Articular chondrocyte of knee joint (primary cell): ENCODE measurements around the gene ZP1. TPM values are rescaled to one million over a fixed set of nuclear protein-coding genes. Genes with fewer than 3 reads are reported as not detected.

Source experiments
- total RNA-seq: library from RNA; depleted of rRNA; stranded (reverse); fragments of >200 nt; gene quantifications from 2 replicates; pipeline ENCODE4 v1.2.3, GENCODE V29; 2012

The ZP1 gene, protein sequence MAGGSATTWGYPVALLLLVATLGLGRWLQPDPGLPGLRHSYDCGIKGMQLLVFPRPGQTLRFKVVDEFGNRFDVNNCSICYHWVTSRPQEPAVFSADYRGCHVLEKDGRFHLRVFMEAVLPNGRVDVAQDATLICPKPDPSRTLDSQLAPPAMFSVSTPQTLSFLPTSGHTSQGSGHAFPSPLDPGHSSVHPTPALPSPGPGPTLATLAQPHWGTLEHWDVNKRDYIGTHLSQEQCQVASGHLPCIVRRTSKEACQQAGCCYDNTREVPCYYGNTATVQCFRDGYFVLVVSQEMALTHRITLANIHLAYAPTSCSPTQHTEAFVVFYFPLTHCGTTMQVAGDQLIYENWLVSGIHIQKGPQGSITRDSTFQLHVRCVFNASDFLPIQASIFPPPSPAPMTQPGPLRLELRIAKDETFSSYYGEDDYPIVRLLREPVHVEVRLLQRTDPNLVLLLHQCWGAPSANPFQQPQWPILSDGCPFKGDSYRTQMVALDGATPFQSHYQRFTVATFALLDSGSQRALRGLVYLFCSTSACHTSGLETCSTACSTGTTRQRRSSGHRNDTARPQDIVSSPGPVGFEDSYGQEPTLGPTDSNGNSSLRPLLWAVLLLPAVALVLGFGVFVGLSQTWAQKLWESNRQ
- not detected in 2 replicates for total RNA-seq

DNA sequence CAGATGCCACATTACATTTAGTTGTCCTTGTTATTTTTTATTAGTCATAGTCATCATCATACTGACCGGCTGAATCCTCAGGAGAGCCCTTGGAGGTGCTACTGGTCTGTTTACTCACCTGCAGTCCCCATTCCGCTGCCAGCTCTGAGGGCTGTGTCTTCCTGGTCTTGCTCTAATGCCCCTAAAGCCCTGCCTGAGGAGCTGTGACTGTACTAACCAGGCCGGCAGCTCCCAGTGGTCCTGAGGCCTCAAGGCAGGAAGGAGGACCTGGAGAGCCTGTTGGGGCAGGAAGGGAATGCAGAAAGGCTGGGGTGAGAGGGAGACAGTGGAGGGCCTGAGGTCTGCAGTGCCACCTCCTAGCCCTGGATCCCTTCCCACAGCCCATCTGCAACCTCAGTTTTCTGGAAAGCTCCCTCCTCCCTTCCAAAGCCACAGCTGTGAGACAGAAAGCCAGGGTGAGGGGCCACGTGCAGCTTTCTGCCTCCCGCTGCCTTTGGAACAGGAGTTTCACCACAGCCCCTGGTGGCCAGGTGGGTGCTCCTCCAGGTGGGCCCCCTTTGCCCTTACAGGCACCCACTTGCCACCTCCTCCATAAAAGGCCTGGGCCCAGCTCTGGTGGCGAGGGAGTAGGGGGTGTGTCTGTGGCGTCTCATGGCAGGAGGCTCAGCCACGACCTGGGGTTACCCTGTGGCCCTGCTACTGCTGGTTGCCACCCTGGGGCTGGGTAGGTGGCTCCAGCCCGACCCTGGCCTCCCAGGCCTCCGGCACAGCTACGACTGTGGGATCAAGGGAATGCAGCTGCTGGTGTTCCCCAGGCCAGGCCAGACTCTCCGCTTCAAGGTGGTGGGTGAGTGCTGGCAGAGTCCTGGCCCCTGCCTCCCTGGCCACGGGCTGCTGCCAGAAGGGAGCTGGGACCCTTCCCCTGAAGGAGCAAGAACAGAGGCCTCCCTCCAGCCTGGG, at the start of gene ZP1:
ZP1 (plus strand) TSS at position 632 of the 960 bp plus-strand sequence; CDS start at position 652, 20 bp downstream.

DNA sequence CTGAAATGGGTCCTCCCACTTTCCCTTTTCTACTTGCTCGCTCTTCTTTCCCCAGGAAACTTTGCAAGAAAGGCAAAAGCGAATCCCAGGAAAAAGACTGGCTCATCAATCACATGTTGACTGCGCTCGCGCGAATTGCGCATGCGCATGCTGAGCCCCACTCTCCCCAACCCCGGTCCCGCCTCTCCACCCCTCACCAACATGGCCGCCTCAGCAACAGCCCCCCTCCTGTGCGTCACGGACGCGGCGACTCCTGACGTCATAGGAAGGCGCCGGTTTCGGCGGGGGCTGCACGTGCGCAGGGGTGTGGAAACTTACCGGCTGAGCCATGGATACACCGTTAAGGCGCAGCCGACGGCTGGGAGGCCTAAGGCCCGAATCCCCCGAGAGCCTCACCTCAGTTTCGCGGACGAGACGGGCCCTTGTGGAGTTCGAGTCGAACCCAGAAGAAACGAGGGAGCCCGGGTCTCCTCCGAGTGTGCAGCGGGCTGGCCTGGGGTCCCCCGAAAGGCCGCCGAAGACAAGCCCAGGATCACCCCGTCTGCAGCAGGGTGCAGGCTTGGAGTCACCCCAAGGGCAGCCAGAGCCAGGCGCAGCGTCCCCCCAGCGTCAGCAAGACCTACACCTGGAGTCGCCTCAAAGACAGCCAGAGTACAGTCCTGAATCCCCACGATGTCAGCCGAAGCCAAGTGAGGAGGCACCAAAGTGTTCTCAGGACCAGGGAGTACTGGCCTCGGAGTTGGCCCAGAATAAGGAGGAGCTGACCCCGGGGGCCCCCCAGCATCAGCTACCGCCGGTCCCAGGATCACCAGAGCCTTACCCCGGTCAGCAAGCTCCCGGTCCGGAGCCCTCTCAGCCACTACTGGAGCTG, 25.3 kb upstream of the ZP1 start, which contains the start of gene CCDC86:
CCDC86 (plus strand) TSS at position 317 of the 871 bp plus-strand sequence; CDS start at position 329, 12 bp downstream.

DNA sequence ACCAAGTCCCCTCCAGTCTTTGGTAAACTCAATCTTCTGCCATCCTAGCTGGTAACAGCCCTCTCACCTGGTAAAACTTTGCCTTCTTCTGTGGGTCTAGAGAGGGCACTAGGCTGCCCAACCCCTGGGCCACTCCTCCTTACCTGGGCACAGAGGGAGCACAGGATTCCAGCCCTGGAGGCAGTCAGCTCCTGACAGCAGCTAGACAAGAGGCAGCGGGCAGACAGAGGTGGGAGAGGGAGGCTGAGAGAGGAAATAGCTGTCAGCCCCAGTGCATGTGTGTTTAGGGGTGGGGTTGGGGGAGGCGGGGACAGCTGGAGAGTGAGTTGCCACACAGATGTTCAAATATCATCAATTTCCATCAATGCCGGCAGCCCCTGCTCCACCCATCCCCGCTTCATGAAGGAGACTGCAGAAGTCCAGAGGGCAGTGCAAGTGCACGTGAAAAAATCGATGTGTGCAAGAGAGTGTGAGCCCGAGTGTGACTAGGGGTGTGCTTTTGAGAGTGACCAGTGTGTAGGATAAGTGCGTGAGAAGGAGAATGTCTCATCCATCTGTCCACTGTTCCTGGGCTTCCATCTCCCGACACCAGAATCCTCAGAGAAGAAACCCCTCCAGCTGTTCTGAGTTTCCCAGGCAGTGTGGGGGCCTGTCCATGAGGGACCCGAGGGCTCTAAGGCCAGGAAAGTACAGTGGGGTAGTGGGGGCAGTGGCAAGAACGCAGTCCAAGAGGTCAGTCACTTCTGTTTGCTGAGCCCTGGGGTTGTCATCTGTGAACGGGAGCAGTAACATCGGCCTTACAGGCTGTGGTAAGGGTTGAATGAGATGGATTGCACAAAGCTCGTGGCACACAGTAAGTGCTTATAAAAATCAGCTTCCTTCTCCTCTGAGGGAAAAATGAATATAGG, 11.4 kb upstream of the ZP1 start, which contains the start of gene PTGDR2:
PTGDR2 (minus strand) TSS at position 225 of the 908 bp plus-strand sequence. CDS start 2,228 bp downstream, outside the sequence.

DNA sequence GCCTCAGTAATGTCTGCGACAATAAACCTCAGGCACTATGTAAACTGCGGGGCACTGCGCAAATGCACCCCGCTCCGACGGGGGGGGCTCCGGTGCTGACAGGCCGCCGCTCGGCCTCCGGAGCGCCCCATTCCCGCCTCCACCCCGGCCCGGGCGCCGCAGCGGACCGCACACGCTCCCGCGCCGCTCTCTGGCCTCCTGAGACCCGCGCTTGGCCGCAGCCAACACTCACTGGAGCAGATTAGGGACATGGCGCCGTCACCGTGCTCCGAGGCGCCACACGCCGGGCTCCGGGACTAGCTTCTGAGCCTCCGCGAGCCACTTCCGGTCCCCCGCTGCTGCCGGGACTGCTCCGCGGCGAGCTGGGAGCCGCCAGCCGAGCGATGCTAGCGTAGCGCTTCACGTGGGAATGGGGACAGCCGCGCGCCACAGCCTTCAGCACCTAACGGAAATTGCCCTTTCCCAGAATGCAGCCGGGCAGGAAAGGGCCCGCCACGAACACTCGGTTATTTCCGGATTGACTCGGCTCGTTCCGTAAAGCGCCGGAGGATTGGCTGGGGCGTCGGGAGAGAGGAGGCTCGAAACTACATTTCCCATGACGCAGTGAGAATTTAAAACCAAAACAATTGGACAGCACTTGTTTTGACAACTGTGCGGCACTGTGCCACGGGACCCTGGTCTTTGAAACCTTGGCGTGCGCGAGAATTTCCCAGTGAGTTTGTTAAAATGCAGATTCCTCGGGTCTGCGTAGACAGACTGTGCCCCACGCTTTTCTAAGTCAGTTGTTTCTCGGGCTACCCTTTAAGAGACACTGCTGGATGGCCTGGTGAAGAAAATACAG, 39.0 kb downstream of the ZP1 start, which contains the start of gene PRPF19:
PRPF19 (minus strand) TSS at position 454 of the 841 bp plus-strand sequence; CDS start at position 251, 203 bp downstream.

DNA sequence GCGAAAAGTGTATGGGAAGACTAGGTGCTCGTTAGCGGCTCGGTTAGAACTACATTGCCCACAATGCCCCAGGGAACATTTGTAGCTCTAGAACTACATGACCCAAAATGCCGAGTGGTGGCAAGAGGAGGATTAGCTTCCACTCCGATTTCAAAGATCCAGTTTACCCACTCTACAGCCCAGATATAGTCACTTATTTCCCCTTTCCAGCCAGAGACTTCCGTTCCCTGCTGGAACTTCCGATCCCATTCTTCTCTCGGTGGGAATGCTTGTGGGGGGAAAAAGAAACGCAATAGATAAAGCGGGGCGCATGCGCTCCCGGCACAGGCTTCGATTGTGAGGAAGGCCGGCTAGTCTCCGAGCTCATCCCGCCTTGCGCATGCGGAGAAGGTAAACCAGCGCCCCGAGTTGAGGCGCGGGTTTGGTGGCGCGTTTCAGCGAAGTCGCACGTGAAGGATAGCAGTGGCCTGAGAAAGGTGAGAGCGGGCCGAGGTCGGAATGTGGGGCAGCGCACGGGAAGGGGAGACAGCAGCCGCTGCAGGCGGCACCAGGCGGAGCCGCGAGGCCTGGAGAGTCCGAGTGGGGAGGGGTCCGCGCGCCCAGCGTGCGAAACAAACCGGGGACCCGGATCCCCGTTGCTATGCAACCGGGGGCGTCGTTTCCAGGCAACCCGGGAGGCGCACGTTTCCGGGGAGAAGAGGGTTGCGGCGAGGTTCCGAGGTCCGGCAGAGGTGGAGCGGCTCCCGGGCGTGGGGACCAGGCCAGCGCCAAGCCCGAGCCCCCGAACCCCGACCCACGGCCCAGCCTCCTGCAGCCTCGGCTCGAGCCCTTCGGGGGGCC, 46.7 kb downstream of the ZP1 start, which contains the start of gene TMEM109:
TMEM109 (plus strand) TSS at position 366 of the 840 bp plus-strand sequence. CDS start 5,536 bp downstream, outside the sequence.

DNA sequence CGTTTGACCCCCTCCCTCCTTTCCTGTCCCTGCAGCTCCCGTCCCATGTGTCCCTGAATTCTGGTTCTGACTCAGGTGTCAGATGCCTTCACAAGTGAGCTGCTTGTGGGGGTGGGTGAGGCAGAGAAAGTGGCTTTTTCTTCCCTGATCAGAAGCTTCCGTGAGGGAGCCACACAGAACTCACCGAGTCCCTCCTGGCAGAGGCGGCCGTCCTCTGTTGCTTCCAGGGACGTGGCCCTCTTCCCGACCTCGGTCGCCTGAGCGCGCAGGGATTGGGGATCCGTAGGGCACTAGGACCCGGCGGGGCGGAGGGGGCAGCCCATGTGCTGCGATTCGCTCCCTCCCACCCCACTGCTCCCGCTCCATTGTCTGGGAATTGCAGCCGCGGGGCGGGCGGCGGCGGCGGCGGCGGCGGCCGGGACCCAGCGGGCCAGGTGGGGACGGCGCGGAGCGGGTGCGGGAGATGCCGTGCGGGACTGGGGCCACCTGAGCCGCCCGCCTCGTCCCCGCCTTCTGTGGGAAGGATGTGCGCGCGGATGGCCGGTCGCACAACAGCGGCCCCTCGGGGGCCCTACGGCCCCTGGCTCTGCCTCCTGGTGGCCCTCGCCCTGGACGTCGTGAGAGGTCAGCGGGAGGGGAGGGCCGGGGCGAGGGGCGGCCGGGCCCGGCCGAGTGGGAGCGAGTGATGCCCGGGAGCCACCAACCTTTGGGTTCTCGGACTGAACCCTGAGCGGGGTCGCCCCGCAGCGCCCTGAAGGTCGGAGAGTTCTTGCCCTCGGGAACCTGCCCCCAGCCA, 57.0 kb downstream of the ZP1 start, which contains the start of gene TMEM132A:
TMEM132A (plus strand) TSS at position 351 of the 796 bp plus-strand sequence; CDS start at position 525, 174 bp downstream.

Other genes with a start within 250 kb of the ZP1 start
- gene MS4A8, start 167.9 kb upstream of the ZP1 start, total RNA-seq: not detected in 2 replicates
- gene MS4A18, start 142.8 kb upstream of the ZP1 start, total RNA-seq: not detected in 2 replicates
- gene MS4A15, start 110.7 kb upstream of the ZP1 start, total RNA-seq: not detected in 2 replicates
- not detected in 2 replicates for gene MS4A10, start 82.2 kb upstream of the ZP1 start, total RNA-seq
- gene CCDC86, start 25.4 kb upstream of the ZP1 start, total RNA-seq: 6.2 and 9.8 TPM in 2 replicates
- gene PTGDR2, start 11.6 kb upstream of the ZP1 start, total RNA-seq: under 0.01 and 0.11 TPM in 2 replicates
- gene PRPF19, start 39.0 kb downstream of the ZP1 start, total RNA-seq: 39.7 and 52.4 TPM in 2 replicates
- 40.5 and 61.5 TPM in 2 replicates for gene TMEM109, start 46.6 kb downstream of the ZP1 start, total RNA-seq
- gene TMEM132A, start 56.9 kb downstream of the ZP1 start, total RNA-seq: 3.4 and 5.2 TPM in 2 replicates
- 10.8 and 14.2 TPM in 2 replicates for gene SLC15A3, start 84.6 kb downstream of the ZP1 start, total RNA-seq
- not detected in 2 replicates for gene CD6, start 104.1 kb downstream of the ZP1 start, total RNA-seq
- gene CD5, start 234.9 kb downstream of the ZP1 start, total RNA-seq: not detected in 2 replicates